Dermis blood vessel endothelial cell (primary cell): ENCODE results near the gene ARRB1. TPM values are rescaled to one million over a fixed set of nuclear protein-coding genes. Genes with fewer than 3 reads are reported as not detected.
A peak's percentile ranks its signal among the peaks of the same experiment; 100 is the strongest.

Source experiments
- DNase-seq: peaks from one replicate; pipeline ENCODE4 v3.0.0; 2010
- total RNA-seq: library from RNA; depleted of rRNA; stranded (reverse); fragments of >200 nt; gene quantifications from 2 replicates; pipeline ENCODE4 v1.2.3, GENCODE V29; 2014

The ARRB1 gene
- total RNA-seq, 1 donor from 2014 or later: 223 TPM

GRCh38 chr11:75246671-75247350, 104.7 kb downstream of the ARRB1 start:
- no peak for DNase-seq

GRCh38 chr11:75246006-75246670, 105.3 kb downstream of the ARRB1 start:
- no peak for DNase-seq

- DNase-seq: no peak
Measured at GRCh38 chr11:75245356-75246005, 106.0 kb downstream of the ARRB1 start.

GRCh38 chr11:75244052-75244814, 107.2 kb downstream of the ARRB1 start:
- DNase-seq: no peak

GRCh38 chr11:75242722-75243600, 108.5 kb downstream of the ARRB1 start:
- no peak for DNase-seq

GRCh38 chr11:75241906-75242644, 109.4 kb downstream of the ARRB1 start:
- no peak for DNase-seq

GRCh38 chr11:75241036-75241905, 110.2 kb downstream of the ARRB1 start:
- DNase-seq: peak; percentile 90

GRCh38 chr11:75240311-75241035, 111.0 kb downstream of the ARRB1 start, which contains the start of gene TPBGL:
Gene TPBGL (plus strand): TSS chr11:75240774. CDS start chr11:75241050, 276 bp downstream.
- DNase-seq: no peak

GRCh38 chr11:75239531-75240290, 111.8 kb downstream of the ARRB1 start:
- DNase-seq: no peak

- DNase-seq: no peak
Measured at GRCh38 chr11:75238595-75239440, 112.6 kb downstream of the ARRB1 start.

GRCh38 chr11:75237050-75237449, 114.4 kb downstream of the ARRB1 start:
- no peak for DNase-seq

- DNase-seq: no peak
Measured at GRCh38 chr11:75236062-75236461, 115.4 kb downstream of the ARRB1 start.

- peak; percentile 78 for DNase-seq
Measured at GRCh38 chr11:75233754-75234172, 117.7 kb downstream of the ARRB1 start.

GRCh38 chr11:75230621-75231020, 120.8 kb downstream of the ARRB1 start:
- no peak for DNase-seq

- DNase-seq: no peak
Measured at GRCh38 chr11:75229466-75229865, 122.0 kb downstream of the ARRB1 start.

GRCh38 chr11:75225794-75226193, 125.7 kb downstream of the ARRB1 start:
- DNase-seq: no peak

- DNase-seq: peak; percentile 32
Measured at GRCh38 chr11:75223954-75224643, 127.4 kb downstream of the ARRB1 start.
